CD4-positive, alpha-beta T cell treated with Interleukin-2 at 100 ng/mL for 4 hours (primary cell): ENCODE results near the gene STK4.

Experiments
- DNase-seq: peaks from one replicate; pipeline ENCODE4 v3.0.0-alpha.2; 2020; ENCODE audit warnings: low spot score

Gene STK4

DNA sequence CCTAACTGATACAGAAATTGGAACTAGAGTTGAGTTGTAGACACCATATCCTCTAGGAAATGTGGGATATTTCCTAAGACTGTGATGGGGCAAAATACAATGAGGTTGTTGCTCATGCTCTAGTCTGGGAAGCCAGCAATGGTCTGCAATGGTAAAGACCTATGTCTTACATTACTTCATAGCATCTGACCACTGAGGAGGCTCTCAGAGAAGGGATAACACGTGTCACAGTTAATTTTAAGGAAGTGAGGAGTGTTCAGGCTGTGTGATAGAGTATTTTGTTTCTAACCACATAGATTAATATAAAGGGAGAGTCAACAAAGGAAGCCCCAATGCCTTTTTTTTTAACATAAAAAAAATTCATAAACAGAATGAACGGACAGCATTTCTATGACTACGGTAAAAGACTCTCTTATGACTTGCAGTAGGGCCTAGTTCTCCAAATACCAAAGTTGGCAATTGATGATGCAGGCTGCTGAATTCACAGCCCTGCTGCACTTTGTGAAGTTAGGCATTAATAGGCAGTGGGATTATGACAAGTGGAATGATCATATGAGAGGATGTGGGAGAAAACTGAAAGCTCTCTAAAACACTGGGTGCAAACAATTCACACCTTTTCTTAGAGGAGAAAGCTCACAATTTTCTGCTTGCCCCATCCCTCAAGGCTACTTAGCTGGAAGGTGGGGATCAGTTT is 120.9 kb downstream of the STK4 start:
- no peak for DNase-seq

DNA sequence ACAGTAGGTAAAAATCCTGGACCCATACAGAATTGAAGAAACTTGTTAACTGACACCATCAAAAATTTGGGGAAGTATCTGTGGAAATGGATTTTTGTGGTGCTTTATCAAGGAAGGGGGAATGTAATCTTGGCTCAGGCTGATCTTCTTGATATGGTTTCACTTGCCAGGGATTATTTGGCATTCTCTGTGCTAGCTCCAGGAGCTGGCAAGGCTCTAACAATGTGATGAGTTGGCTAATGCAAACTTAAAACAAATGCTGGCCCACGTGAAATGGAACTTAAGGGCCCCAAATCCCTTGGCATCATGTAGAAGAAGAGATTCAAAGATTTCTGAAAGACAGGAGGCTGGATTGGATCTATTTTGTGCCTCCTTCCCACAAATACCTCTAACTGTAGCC is 121.5 kb downstream of the STK4 start:
- no peak for DNase-seq

DNA sequence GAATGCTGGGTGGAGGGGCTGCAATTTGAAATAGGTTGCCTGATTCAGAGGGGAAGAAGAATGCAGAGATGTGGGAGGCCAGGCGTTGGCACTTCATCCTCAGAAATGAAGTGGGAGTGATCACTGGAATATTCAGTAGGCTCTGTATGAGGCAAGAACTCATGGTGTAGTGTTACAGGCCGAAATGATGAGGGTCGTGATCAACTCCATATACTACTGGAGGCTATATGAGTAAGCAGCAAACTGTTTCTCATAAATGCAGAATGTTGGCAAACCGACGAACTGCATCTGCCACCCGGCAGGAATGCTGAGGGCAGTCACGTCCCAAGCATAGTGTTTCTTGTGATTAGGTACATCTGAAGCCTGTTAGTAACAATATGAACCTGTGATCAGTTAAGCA is 121.9 kb downstream of the STK4 start:
- no peak for DNase-seq

DNA sequence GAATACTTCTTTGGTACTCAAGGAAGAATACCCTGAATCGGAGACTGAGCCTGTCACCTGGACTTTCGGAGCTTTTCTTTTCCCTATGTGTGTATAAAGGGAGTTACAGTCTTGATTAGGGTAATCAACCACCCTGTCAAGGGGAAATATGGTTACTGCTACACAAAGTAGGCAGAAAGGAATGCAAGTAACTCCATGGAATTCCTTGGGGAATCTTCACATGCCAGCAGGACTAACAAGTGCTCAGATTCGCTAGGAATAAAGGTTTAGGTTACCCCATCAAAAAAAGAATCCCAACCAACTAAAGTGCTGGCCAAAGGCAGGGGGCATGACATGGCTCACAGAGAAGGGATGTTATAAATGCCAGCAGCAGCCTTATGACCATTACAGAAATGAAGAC is 124.2 kb downstream of the STK4 start:
- no peak for DNase-seq

DNA sequence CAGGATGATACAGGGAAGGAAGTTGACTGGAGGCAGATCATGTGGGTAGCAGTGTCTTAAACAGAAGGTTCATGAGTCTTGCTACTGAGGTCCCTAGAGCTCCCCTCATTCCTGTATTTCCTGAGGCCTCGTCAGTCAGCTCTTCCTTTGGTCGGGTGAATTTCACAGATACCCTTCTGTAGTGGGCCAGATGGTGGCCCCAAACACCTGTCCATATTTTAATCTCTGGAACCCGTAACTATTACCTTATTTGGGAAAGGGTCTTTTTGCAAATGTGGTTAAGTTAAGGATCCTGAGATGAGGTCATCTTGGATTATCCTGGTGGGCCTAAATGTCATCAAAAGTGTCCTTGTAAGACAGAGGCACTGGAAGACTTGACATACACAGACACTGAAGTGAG is 125.1 kb downstream of the STK4 start:
- DNase-seq, result no peak

DNA sequence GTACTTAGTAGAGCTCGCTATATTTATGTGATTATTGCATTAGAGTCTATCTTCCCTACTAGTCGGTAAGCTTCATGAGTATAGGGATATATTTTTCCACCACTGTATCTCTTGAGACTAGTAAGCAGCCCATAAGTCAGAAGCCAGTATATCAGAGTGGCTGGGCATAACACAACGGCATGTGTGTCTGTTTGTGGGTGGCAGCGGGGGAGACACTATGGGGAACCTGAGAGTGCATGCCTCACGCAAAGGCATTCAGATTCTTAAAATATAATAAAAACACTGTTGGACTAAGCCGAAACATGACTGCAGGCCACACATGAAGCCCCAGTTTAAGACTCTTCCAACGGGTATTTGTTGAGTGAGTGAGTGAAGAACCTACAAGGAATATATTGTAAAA is 126.6 kb downstream of the STK4 start:
- no peak for DNase-seq

DNA sequence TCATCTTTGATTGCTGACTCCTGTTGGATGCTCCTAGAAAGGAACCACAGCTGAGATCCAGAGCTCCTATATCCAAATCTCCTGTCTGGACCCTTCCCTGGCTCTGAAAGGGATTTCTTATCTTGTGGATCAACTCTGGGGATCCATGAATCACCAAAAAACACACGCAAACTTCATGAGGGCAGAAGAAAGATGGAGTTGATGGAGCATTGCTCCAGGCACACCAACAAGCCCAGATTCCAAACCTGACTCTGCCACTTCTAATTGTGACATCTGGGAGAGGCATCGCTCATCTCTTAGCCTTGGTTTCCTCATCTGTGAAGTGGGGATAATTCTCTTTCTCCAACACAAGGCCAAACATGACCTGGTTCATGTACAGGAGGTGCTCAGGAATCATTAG is 127.9 kb downstream of the STK4 start:
- DNase-seq, result no peak

DNA sequence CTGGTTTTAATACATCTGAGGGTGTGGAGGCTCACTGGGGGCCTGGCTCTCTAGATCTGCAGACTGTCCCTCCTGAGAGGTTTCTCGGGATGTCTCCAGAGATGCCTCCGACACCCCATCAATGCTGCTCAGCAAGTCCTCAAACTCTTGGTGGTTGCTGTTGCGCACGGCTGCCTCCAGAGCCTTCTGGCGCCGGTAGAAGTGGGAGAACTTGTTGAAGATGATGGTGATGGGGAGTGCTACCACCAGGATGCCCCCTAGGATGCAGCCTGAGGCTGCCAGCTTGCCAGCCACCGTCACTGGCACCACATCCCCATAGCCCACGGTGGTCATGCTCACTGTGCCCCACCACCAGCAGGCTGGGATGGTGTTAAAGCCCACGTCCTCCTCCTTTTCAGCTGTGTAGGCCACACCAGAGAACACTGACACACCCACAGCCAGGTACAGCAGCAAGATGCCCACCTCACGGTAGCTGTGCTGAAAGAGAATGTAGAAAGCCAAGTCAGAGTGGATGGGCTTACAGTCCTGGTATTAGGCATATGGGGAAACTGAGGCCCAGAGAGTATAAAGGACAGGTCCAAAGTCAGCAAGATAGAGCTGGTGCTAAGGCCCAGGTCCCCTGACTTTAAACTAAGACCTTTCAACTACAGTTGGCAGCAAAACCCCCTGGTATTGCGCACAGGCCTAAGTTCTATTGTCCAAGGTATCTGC is 128.7 kb downstream of the STK4 start:
- no peak for DNase-seq

DNA sequence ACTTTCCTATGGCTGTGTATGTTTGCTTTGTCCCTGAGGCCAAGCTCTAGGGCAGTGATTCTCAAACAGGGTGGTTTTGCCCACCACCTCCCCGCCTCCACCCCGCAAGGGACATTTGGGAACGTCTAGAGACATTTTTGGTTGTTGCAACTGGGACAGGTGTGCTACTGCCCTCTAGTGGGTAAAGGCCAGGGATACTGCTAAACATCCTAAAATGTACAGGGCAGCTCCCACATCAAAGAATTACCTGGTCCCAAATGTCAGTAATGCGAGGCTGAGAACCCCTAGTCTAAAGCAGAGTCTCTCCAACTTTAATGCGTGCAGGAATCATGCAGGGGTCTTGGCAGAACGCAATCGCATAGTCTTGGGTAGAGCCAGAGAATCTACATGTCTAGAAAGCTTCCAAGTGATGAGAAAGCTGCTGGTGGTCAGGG is 129.5 kb downstream of the STK4 start:
- peak; percentile 74 for DNase-seq

DNA sequence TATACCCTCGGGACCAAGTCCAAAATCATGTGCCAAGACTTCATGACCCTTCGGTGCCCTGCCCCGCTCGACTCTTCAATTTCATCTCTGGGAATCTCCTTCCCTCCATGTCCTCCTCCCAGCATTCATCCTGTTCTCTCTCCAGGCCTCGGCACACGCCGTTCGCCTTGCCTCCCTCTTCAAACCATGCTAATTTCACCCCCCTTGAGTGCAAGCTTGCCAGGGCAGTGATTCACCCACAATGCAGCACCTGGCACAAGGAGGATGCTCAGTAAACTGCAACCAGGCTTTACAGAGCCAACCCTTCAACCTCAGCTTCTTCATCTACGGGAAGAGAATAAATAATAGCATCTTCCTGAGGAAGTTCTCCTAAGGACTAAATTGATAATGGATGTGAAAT is 130.5 kb downstream of the STK4 start:
- no peak for DNase-seq

DNA sequence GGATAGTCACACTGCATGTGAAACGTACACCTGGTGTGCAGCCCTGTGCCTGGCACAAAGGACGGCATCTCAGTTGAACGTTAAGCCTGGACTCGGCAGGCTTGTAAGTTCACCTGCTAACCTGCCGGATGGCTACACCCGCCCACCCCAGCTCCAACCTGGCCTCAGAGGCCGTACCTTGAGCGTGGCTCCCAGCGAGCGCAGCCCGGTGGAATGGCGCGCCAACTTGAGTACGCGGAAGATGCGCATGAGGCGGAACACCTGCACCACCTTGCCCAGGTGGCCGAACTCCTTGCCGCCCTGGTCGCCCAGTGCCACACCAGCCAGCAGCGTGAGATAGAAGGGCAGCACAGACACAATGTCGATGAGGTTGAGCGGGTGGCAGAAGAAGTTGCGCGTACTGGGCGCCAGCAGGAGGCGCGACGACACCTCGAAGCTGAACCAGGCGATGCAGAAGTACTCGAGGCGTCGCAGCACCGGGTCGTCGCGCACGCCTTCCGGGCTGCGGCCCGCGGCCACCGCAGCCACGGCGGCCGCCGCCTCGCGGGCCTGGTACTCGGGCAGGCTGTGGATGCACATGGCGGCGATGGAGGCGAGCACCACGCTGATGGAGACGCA is 131.3 kb downstream of the STK4 start:
- peak; percentile 44 for DNase-seq

DNA sequence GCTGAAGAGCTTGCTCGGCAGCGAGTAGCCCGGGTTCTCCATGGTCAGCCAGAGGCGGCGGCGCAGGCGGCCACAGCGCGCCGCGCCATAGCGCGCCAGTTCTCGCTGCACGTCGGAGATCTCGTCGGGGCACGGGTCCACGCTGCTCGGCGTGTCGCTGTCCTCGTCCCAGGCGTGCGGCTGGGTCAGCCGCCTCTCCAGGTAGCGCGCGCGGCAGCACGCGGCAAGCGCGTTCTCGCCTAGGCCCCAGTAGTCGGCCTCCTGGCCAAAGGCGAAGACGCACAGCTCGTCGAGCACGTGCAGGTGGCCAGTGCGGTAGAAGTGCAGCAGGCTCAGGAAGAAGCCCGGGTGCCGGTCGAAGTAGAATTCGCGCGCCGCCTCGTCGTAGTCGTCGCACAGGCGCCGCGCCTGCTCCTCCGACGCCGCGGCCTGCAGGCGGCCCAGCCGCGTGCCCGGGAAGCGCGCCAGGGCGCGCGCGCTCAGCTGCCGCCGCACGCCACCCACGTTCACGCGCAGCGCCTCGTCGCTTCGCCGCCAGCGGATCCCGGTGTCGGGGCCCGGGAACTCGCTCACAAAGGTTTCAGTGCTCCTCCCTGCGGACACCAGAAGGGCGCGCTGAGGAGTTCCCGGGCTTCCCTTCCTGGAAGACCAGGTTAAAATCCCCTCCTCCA is 131.9 kb downstream of the STK4 start:
- DNase-seq, result no peak

DNA sequence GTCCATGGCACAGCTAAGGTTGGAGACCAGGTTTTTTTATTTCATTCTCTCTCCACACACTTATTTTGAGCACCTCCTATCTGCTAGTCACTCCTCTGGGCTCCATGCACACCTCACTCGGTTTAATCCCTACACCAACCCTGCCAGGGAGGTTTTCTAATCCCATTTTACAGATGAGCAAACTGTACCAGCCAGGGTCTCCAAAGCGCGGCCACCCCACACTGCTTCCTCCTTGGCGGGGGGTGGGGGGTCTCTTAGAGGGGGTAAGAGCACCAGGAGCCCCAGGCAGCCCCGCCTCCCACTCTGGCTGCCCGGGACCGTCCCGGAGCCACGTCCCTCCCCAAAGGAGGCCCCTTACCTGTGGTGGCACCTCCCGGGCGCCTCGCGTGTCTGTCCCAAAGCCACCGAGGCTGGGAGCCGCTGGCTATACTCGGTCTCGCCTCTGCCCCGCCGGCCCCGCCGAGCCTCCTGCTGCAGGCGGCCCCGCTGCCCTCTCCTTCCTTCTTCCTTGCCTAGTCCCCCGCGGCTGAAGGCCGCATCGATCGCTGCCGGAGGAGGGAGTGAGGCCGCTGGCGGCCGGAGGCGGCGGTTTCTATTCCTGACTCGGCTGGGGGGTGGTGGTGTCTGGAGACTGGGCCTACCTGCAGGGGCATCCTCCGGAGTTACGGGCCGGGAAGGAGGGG is 134.4 kb downstream of the STK4 start, which contains the start of gene KCNS1:
Gene KCNS1 (minus strand): TSS at position 565 of the 683 bp plus-strand sequence. CDS start 1,891 bp downstream, outside the sequence.
- no peak for DNase-seq

DNA sequence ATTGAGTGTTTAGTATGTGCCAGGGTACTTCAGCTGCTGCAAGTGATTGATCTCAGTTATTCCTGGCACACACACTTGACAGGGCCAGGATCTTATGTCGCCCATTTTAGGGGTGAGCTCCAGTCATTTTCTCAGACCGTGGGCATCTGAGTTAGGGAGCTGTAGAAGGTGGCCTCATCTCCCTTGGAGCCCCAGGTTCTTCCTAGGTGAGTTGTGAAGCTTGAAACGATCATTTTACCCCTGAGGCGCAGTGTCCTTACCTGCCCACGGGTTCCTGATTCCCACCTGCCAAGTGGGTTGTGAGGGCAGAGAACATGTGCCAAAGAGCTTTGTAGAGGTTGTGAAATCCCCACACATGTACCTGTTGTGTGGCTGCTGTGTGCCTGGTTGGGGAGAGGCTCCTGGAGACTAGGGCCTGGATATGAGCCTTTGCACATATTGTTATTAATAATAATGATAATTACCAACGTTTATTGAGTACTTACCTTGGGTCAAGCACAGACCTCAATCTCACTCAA is 135.1 kb downstream of the STK4 start:
- DNase-seq, result no peak

DNA sequence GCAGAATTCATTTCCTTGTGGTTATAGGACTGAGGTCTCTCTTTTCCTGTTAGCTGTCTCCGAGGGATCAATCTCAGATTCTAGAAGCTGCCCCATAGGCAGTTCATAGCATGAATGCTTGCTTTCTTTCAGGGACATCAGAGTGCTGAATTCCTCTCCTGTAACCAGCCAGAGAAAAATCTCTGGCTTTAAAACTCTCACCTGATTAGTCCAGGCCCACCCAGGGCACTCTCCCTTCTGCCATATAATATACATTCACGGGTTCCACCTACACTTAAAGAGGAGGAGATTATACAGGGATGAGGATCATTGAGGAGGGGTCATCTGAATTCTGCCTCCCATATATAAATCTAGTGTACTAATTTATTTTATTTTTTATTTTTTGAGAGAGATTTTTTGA is 136.8 kb downstream of the STK4 start:
- DNase-seq, result no peak

DNA sequence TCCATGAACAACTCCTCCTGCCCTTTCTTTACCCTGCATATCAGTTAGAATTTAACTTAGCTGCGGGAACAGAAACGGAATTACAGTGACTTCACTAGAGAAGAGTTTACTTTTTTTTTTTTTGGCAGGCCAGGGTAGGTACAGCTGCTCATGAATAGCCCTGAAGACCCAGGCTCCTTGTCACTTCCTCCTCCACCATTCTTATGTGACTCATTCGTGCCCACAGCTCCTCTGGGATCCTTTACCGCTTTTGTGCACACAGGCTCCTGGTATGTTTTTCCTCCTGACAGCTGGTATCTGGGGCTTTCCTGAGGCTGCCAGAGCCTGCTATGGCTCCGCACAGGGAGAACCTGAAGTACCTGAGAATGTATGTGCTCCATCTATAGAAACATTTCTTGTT is 138.5 kb downstream of the STK4 start:
- DNase-seq, result no peak

DNA sequence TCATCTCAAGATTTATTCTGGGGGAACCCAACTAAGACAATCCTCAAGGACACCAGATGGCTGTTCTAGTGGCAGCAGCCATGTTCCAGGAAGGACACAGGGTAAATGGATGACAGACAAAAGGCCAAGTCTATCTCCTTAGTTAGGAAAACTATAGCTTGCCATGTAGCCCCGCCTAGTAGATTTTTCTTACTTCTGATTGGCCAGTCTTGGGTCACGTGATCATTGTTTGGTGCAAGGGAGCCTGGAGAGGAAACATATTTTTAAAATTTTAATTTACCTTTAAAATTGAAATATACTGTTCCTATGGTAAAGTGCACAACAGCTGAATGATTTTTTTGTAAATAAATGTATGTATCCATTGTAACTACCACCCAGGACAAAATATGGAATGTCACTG is 139.0 kb downstream of the STK4 start:
- DNase-seq, result no peak

DNA sequence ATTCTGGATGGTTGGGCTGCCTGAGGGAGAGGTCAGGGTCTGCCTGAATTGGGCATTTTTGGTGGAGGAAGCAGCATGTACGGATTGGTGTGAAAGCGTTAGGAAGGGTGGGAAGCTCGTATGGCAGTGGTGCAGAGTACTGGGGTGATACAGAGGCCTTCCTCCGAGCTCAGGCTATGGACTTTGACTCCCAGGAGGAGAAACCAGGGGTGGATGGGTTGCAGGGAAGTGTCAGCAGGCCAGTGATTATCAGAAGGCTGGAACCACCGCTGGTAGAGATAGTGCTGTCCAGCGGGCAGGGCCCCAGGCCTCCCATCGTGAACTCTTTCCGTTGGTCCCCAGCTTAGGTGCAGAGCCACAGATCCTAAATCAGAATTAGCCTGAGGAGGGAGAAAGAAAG is 143.3 kb downstream of the STK4 start:
- no peak for DNase-seq

DNA sequence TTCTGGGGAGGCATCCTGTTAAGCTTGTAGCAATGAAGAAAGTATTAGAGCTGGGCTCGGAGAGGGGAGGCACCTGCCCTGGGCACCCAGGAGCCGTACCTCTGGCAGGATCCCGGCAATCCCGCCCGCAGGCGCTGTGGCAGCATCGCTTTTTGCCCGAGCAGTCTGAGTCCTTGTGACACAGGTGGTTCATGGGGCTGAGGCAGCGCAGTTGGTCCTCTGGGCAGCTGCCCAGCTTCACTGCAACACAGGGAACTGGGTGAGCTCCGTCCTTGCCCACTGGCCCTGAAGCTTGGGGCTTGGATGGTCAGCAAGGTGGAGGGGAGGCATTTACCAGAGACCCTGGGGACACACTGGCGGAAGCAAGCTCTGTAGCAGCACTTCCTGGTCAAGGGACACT is 144.0 kb downstream of the STK4 start:
- no peak for DNase-seq

DNA sequence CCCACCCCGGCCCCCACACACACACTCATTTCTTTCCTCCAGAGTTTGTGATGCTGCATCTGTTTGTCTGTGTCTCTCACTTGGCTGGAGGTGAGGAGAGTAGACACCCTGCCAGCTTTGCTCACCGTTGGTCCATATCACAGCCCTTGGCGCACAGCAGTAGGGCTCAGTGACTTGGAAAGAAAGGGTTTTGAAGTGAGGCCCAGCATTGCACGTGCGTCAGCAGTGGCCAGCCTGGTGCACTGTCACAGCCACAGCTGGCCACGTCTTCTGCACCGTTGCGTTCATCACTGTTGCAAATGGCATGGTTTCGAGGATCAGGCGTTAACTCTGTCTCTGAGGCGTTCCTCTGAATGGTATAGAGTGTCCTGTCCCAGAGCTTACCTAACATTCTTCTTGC is 145.0 kb downstream of the STK4 start:
- DNase-seq, result no peak

DNA sequence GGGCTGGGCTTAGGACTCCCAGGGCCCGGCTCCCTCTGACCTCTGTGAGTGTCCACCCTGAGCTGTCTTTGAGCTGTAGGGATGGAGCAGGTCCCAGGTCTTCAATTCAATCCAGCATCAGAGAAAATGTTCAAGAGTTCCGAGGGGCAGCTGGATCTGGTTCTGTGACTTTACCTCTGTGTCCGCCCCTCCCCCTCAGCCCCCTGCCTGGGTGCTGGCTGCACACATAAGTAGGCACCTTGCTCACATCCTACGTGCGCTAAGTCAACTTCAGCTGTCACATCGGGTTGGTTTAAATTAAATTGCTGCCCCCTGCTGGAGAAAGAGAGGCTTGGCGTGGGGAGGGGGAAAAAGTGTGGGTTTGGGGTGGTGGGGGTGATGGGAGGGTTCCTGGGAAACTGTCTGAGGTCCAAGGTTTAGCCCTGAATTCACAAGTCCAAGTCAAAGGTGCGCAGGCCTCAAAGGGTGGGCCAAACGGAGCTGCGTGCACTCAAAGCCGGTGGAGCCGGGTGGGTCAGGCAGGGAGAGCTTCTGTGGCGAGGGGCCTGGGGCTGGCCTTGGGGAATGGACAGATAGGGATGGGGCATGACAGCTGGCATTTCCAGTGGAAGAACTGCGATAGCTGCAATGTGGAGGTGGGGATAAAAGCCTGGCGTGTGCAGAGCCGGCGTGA is 145.6 kb downstream of the STK4 start:
- DNase-seq, result peak; percentile 22
